ENCODE measurements around the gene MISP.

DNA sequence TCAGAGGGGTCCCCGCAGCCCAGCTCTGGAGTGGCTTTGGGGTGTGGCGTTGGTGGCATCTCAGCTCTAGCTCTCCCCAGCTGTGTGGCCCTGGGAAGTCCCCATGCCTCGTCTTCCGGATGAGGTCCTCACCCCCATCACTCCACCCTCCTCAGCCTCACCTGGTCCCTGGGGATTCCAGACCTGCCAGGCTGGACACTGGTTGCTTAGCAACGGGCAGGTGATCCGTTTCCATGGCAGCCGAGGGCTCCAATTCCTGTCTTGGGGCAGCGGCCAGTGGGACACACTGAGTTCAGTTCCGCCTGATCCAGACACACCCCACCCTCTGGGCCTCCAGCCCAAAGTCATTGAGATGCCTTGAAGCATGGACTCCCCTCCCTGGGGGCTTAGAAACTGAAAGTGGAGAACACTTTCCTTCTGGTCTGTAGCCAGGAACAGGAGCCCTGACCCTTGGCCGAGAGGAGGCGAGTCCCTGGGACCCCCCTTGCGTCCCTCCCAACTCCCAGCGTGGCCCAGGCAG is 7.7 kb upstream of the MISP start:
- TF ChIP-seq CTCF (IDR thresholded peaks at IDR 0.05) (no peak), POLR2A (IDR thresholded peaks at IDR 0.05) (no peak), EP300 (IDR thresholded peaks at IDR 0.05) (no peak)
